Stimulated activated CD4-positive, alpha-beta T cell treated with anti-CD3 and anti-CD28 coated beads, Interleukin-2, amount 100 ng/mL, for 4 hours (primary cell): ENCODE measurements around the gene PTCSC3.

Source experiments
- DNase-seq: peaks from one replicate; pipeline ENCODE4 v3.0.0-alpha.2; 2020; ENCODE audit warnings: low read depth

The PTCSC3 gene

GRCh38 chr14:36176524-36176923, at the start of gene PTCSC3:
Gene PTCSC3 (minus strand): TSS chr14:36176722.
- DNase-seq: no peak

GRCh38 chr14:36226164-36226563, 49.6 kb upstream of the PTCSC3 start:
- no peak for DNase-seq

GRCh38 chr14:36224176-36224575, 47.7 kb upstream of the PTCSC3 start:
- DNase-seq: no peak

- DNase-seq: no peak
Observed at GRCh38 chr14:36223558-36223957, 47.0 kb upstream of the PTCSC3 start.

GRCh38 chr14:36222952-36223468, 46.5 kb upstream of the PTCSC3 start:
- no peak for DNase-seq

GRCh38 chr14:36222337-36222736, 45.8 kb upstream of the PTCSC3 start:
- no peak for DNase-seq

- no peak for DNase-seq
Observed at GRCh38 chr14:36221112-36221511, 44.6 kb upstream of the PTCSC3 start.

GRCh38 chr14:36217732-36218131, 41.2 kb upstream of the PTCSC3 start:
- no peak for DNase-seq

- DNase-seq: no peak
Observed at GRCh38 chr14:36217027-36217426, 40.5 kb upstream of the PTCSC3 start.

GRCh38 chr14:36215217-36215598, 38.7 kb upstream of the PTCSC3 start:
- DNase-seq: no peak

- DNase-seq: no peak
Observed at GRCh38 chr14:36214476-36215216, 38.1 kb upstream of the PTCSC3 start.

GRCh38 chr14:36212987-36213386, 36.5 kb upstream of the PTCSC3 start:
- no peak for DNase-seq

- DNase-seq: no peak
Observed at GRCh38 chr14:36212577-36212976, 36.1 kb upstream of the PTCSC3 start.

- DNase-seq: no peak
Observed at GRCh38 chr14:36208690-36209278, 32.3 kb upstream of the PTCSC3 start.

GRCh38 chr14:36207500-36207899, 31.0 kb upstream of the PTCSC3 start:
- DNase-seq: no peak

GRCh38 chr14:36204461-36205073, 28.0 kb upstream of the PTCSC3 start:
- DNase-seq: no peak

GRCh38 chr14:36198378-36198777, 21.9 kb upstream of the PTCSC3 start:
- DNase-seq: no peak

- no peak for DNase-seq
Observed at GRCh38 chr14:36194663-36195062, 18.1 kb upstream of the PTCSC3 start.

GRCh38 chr14:36192530-36192929, 16.0 kb upstream of the PTCSC3 start:
- DNase-seq: no peak

- DNase-seq: no peak
Observed at GRCh38 chr14:36183402-36183801, 6.9 kb upstream of the PTCSC3 start.

- no peak for DNase-seq
Observed at GRCh38 chr14:36181417-36181816, 4.9 kb upstream of the PTCSC3 start.

- DNase-seq: no peak
Observed at GRCh38 chr14:36177489-36177888, 967 bp upstream of the PTCSC3 start.

GRCh38 chr14:36174767-36175424, 1.6 kb downstream of the PTCSC3 start:
- DNase-seq: no peak
